IPS-20b (cell line): ENCODE results near the gene SLC12A9.
"Not testable (repeated sequence)": the region's sequence is repeated elsewhere in the genome, so short reads cannot be mapped to it uniquely, and the experiment has no call there.

ENCODE experiments used
- H3K27ac ChIP-seq: one replicate; pipeline ENCODE4 v1.5.1; 2013; ENCODE audit warnings: low read length
- H3K27me3 ChIP-seq: 2 replicates; pipeline ENCODE4 v1.6.1; 2013; ENCODE audit warnings: mild to moderate bottlenecking, low read length, inconsistent platforms; ENCODE audit not compliant: insufficient read depth
- H3K36me3 ChIP-seq: 2 replicates; pipeline ENCODE4 v1.6.1; 2013; ENCODE audit warnings: low read depth, mild to moderate bottlenecking, inconsistent platforms, low read length, moderate library complexity; ENCODE audit not compliant: insufficient read depth
- H3K4me1 ChIP-seq: 2 replicates; pipeline ENCODE4 v1.6.1; 2013; ENCODE audit warnings: mild to moderate bottlenecking, control low read depth, inconsistent platforms, low read length, moderate library complexity; ENCODE audit not compliant: insufficient read depth
- H3K4me3 ChIP-seq: 2 replicates; pipeline ENCODE4 v1.5.1; 2013; ENCODE audit warnings: mild to moderate bottlenecking, low read length, inconsistent platforms
- H3K9ac ChIP-seq: 2 replicates; pipeline ENCODE4 v1.6.1; 2013; ENCODE audit warnings: low read depth, mild to moderate bottlenecking, inconsistent platforms, low read length, moderate library complexity
- H3K9me3 ChIP-seq: 2 replicates; pipeline ENCODE4 v1.6.1; 2013; ENCODE audit warnings: mild to moderate bottlenecking, low read depth, low read length, inconsistent platforms; ENCODE audit not compliant: insufficient read depth

SLC12A9 gene

DNA sequence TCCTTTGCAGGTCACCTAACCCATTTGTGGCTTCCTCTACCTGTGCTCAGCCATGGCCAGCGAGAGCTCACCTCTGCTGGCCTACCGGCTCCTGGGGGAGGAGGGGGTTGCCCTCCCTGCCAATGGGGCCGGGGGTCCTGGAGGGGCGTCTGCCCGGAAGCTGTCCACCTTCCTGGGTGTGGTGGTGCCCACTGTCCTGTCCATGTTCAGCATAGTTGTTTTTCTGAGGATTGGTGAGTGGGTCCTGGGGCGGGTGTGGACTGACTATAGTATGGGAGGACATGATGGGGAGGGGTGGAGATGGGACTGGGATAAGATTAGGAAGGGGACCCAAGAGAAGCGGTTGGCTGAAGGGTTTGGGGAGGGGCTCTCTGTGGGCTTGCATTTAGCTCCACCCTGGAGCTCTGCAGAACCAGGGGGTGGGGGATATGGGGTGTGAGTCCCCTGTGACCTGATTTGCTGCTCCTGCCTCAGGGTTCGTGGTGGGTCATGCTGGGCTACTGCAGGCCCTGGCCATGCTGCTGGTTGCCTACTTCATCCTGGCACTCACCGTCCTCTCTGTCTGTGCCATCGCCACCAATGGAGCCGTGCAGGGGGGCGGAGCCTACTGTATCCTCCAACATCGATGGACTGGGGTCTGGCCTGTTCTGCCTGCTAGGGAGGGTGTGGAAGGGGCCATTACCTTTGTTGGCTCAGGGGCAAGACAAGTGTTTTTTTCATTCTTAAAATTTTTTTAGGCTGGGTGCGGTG, 1.8 kb downstream of the SLC12A9 start:
- no peaks in the 10 kb centered on the region for H3K4me1 ChIP-seq
- no peaks in the 10 kb centered on the region for H3K27me3 ChIP-seq
- H3K9me3 ChIP-seq, result no peaks in the 10 kb centered on the region
- H3K36me3 ChIP-seq, result no peaks in the 10 kb centered on the region; the same call in 1 of the 2 replicates
- no peak overlapping the region for H3K4me3 ChIP-seq
- no peak overlapping the region for H3K9ac ChIP-seq
- no peak overlapping the region for H3K27ac ChIP-seq

DNA sequence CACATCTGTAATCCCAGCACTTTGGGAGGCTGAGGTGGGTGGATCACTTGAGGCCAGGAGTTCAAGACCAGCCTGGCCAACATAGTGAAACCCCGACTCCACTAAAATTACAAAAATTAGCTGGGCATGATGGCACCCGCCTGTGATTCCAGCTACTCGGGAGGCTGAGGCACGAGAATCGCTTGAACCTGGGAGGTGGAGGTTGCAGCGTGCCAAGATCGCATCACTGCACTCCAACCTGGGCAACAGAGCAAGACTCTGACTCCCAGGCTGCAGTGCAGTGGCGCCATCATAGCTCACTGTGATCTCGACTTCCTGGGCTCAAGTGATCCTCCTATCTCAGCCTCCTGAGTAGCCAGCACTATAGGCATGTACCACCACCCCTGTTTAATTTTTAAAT, 2.4 kb downstream of the SLC12A9 start:
- H3K4me3 ChIP-seq, H3K9me3 ChIP-seq, H3K4me1 ChIP-seq, H3K27ac ChIP-seq, H3K9ac ChIP-seq, H3K27me3 ChIP-seq, H3K36me3 ChIP-seq: not testable (repeated sequence)

DNA sequence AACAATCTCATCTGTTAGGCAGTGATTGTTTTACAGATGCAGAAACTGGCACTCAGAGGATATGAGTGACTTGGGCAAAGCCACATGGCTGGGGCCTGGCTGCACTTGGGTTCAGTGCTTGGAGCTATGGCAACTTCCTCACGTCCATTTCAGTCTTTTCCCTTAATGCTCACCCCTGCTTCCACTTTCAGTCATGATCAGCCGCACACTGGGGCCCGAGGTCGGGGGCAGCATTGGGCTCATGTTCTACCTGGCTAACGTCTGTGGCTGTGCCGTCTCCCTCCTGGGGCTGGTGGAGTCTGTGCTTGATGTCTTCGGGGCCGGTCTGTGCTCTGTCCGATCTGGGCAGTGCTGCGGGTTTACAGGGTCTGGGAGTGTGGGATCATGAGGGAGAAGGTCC, 3.0 kb downstream of the SLC12A9 start:
- no peak overlapping the region for H3K4me3 ChIP-seq
- H3K9ac ChIP-seq, result no peak overlapping the region
- H3K9me3 ChIP-seq, result no peaks in the 10 kb centered on the region
- H3K4me1 ChIP-seq, result no peaks in the 10 kb centered on the region
- H3K27ac ChIP-seq, result no peak overlapping the region
- peaks cover 8% of the 10 kb centered on the region for H3K36me3 ChIP-seq
- no peaks in the 10 kb centered on the region for H3K27me3 ChIP-seq

DNA sequence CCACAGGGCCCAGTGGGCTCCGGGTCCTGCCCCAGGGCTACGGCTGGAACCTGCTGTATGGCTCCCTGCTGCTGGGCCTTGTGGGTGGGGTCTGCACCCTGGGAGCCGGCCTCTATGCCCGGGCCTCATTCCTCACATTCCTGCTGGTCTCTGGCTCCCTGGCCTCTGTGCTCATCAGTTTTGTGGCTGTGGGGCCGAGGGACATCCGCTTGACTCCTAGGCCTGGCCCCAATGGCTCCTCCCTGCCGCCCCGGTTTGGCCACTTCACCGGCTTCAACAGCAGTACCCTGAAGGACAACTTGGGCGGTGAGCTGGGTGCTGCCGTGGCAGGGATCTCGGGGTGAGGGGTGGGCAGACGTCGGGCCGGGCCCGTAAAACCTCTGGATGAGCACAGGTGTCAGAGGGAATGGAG, 4.4 kb downstream of the SLC12A9 start:
- no peak overlapping the region for H3K9ac ChIP-seq
- peaks cover 16% of the 10 kb centered on the region for H3K36me3 ChIP-seq
- no peak overlapping the region for H3K27ac ChIP-seq
- H3K27me3 ChIP-seq, result no peaks in the 10 kb centered on the region
- no peak overlapping the region for H3K4me3 ChIP-seq
- H3K4me1 ChIP-seq, result no peaks in the 10 kb centered on the region
- H3K9me3 ChIP-seq, result no peaks in the 10 kb centered on the region

DNA sequence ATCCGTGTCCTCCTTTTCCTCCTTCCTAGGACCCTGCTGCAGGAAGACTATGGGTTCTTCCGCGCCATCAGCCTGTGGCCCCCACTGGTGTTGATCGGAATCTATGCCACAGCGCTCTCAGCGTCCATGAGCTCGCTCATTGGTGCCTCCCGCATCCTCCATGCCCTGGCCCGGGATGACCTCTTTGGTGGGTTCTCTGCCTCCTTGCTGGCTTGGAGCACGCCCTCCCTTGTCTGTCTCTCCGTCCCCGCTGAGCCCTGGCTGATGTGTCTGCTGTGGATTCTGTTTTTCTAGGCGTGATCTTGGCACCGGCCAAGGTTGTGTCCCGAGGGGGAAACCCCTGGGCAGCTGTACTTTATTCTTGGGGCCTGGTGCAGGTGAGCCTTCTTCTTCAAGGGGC, 7.3 kb downstream of the SLC12A9 start:
- Histone ChIP-seq H3K9me3 (no peaks in the 10 kb centered on the region), H3K36me3 (peaks cover 33% of the 10 kb centered on the region), H3K9ac (no peak overlapping the region), H3K4me3 (no peak overlapping the region), H3K27me3 (no peaks in the 10 kb centered on the region), H3K4me1 (no peaks in the 10 kb centered on the region), H3K27ac (no peak overlapping the region)

DNA sequence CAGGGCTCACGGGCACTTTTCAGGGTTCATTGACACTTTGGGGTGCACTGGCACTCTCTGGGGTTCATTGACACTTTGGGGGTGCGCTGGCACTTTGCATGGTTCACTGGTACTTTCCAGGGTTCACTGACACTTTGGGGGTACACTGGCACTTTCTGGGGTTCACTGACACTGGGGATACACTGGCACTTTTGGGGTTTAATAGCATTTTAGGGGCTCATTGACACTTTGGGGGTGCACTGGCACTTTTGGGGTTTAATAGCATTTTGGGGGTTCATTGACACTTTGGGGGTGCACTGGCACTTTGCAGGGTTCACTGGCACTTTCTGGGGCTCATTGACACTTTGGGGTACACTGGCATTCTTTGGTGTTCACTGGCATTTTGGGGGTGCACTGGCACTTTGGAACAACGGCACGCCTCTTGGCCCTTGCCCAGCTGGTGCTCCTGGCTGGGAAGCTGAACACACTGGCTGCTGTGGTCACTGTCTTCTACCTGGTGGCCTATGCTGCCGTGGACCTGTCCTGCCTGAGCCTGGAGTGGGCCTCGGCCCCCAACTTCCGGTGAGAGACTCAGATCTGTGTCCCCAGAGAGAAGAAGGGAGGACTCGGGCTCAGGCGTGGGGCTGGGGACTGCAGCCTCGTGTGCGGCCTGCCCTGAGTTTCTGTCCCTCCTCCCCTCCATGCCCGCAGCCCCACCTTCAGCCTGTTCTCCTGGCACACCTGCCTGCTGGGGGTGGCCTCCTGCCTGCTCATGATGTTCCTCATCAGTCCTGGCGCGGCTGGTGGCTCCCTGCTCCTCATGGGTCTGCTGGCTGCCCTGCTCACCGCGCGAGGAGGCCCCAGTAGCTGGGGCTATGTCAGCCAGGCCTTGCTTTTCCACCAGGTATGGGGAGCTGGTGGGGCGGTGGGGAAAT, 8.4 kb downstream of the SLC12A9 start:
- no peak overlapping the region for H3K4me3 ChIP-seq
- H3K9ac ChIP-seq, result no peak overlapping the region
- H3K36me3 ChIP-seq, result peaks cover 33% of the 10 kb centered on the region
- H3K27ac ChIP-seq, result no peak overlapping the region
- no peaks in the 10 kb centered on the region for H3K27me3 ChIP-seq
- H3K9me3 ChIP-seq, result no peaks in the 10 kb centered on the region
- H3K4me1 ChIP-seq, result no peaks in the 10 kb centered on the region

DNA sequence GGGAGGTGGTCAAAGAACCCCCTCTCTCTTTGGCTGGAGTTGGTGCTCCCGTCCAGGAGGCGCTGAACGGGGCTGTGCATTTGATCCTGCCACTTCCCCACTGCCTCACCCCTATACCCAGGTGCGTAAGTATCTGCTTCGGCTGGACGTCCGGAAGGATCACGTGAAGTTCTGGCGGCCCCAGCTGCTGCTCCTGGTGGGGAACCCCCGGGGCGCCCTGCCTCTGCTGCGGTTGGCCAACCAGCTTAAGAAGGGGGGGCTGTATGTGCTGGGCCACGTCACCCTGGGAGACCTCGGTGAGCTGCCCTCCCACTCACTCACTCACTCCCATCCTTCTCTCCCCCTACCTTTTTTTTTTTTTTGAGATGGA, 9.1 kb downstream of the SLC12A9 start:
- peaks cover 33% of the 10 kb centered on the region for H3K36me3 ChIP-seq
- no peak overlapping the region for H3K9ac ChIP-seq
- H3K9me3 ChIP-seq, result no peaks in the 10 kb centered on the region
- H3K4me1 ChIP-seq, result peaks cover 2% of the 10 kb centered on the region
- H3K27ac ChIP-seq, result no peak overlapping the region
- H3K4me3 ChIP-seq, result no peak overlapping the region
- H3K27me3 ChIP-seq, result no peaks in the 10 kb centered on the region

DNA sequence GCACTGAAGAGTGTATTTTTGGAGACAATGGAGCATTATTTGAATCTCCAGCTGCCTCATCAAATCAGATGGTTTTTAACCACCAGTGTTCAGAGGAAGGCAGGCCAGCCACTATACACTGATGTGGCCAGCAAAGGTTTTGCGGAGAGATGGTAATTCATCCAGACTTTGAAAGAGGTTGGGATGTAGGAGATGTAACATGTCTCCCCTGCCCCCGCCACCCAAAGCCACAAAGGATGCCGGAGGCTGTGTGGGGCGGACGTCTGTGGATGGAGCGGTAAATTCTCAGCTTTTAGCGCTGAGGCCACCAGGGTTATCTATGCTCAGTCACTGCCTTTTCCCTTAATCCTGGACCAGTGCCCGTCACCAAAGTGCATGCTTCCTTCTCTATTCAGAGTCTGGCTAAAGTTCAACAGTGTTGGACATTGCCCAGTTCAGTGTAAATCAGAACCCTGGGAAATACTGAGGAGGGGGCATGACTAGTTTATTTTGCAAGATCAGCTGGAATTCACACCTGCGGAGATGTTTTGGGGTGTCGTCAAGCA, 11.0 kb downstream of the SLC12A9 start:
- Histone ChIP-seq H3K27me3 (no peaks in the 10 kb centered on the region), H3K9me3 (no peaks in the 10 kb centered on the region), H3K36me3 (peaks cover 34% of the 10 kb centered on the region), H3K4me3 (no peak overlapping the region), H3K9ac (no peak overlapping the region), H3K27ac (no peak overlapping the region), H3K4me1 (peaks cover 5% of the 10 kb centered on the region)

DNA sequence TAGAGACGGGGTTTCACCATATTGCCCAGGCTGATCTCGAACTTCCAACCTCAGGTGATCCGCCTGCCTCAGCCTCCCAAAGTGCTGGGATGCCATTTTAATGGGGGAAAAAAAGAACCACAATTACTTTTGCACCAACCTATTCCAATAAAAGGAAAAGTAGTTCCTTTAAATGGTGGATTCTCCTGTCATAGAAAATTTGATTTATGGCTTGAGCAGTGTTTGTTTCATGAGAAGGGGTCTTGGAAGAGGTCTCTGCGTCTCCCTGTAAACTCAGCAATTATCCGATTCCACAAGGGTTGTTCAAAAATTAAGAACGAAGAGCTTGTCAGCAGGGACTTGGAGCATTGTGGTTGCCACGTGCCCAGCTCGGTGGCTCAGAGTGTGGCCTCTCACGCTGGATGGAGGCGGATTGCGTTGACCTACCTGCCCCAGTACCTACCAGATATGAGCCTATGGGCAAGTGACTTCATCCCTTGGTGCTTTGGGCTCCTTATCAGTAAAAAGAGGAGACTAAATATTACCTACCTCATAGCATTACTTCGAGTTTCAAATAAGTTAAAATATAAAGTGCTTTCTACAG, 11.8 kb downstream of the SLC12A9 start:
- peaks cover 5% of the 10 kb centered on the region for H3K4me1 ChIP-seq
- no peak overlapping the region for H3K9ac ChIP-seq
- H3K4me3 ChIP-seq, result no peak overlapping the region
- peaks cover 41% of the 10 kb centered on the region for H3K36me3 ChIP-seq
- H3K9me3 ChIP-seq, result no peaks in the 10 kb centered on the region
- no peaks in the 10 kb centered on the region for H3K27me3 ChIP-seq
- H3K27ac ChIP-seq, result no peak overlapping the region

DNA sequence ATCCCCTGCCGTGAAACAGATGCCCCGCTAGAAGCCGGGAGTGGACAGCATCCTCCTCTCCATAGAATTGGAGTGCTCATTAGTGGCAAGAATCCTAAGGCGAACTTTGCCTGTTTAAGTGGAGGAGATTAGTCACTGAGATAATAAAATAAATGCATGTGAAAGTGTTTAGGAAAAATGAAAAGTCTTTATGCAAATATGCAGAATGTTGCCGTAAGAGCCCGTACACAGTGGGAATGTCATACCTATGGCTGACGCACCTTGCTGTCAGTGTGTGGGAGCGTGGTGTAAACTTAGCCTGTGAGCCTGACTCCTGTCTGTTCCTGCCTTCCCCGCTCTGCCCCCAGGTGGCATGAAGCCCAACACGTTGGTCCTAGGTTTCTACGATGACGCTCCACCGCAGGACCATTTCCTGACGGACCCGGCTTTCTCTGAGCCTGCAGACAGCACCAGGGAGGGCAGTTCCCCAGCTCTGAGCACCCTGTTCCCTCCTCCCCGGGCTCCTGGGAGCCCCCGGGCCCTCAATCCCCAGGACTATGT, 12.9 kb downstream of the SLC12A9 start:
- peaks cover 5% of the 10 kb centered on the region for H3K4me1 ChIP-seq
- H3K27ac ChIP-seq, result no peak overlapping the region
- H3K36me3 ChIP-seq, result peaks cover 40% of the 10 kb centered on the region
- no peak overlapping the region for H3K9ac ChIP-seq
- H3K27me3 ChIP-seq, result no peaks in the 10 kb centered on the region
- no peak overlapping the region for H3K4me3 ChIP-seq
- no peaks in the 10 kb centered on the region for H3K9me3 ChIP-seq

DNA sequence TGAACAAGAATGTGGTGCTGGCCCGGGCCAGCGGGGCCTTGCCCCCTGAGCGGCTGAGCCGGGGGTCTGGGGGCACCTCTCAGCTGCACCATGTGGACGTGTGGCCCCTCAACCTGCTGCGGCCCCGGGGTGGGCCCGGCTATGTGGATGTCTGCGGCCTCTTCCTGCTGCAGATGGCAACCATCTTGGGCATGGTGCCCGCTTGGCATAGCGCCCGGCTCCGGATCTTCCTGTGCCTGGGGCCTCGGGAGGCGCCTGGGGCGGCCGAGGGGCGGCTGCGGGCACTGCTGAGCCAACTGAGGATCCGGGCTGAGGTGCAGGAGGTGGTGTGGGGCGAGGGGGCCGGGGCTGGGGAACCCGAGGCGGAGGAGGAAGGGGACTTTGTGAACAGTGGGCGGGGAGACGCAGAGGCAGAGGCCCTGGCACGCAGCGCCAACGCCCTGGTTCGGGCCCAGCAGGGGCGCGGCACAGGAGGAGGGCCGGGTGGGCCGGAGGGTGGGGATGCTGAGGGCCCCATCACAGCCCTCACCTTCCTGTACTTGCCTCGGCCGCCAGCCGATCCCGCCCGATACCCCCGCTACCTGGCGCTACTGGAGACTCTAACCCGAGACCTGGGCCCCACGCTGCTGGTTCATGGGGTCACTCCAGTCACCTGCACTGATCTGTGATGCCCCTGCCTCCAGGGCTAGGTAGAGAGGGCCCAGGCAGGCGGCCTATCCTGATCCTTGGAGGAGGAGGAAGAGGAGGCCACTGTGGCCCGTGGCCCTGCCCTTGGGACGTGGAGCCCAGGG, 13.6 kb downstream of the SLC12A9 start:
- no peak overlapping the region for H3K4me3 ChIP-seq
- peaks cover 5% of the 10 kb centered on the region for H3K4me1 ChIP-seq
- no peaks in the 10 kb centered on the region for H3K27me3 ChIP-seq
- peak overlapping the region; percentile 98; the same call in 1 of the 2 replicates for H3K9ac ChIP-seq
- H3K9me3 ChIP-seq, result no peaks in the 10 kb centered on the region
- peaks cover 40% of the 10 kb centered on the region for H3K36me3 ChIP-seq
- H3K27ac ChIP-seq, result peak overlapping the region; percentile 99
